Measurements from ENCODE around the gene CNKSR3.

DNA sequence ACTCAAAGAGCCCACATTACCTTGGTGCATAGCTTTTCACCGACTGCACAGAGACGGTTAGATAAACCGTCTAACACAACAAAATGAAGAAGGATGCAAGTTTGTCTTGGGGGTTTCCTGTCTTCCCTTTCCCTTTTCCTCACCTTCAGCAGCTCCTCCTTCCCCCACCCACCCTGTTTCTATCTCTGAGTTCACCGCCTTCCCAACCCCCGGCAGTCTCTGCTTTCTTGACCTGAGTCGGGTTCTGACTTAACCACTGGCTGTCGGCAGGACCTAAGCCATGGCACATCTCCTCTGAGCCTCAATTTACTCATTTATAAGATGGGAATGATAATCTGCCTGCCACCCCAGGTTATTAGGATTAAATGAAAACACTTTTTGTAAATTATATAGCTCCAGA lies 25.8 kb upstream of the CNKSR3 start:
- TF ChIP-seq POLR2AphosphoS5 (IDR thresholded peaks at IDR 0.05; ENCODE audit: low read depth, low read length) (no peak), TAF1 (IDR thresholded peaks at IDR 0.05; ENCODE audit: low read depth, low read length) (no peak)

Measured in GM12891 (cell line).